HepG2 (cell line): ENCODE results near the gene SPOCD1. TPM values are rescaled to one million over a fixed set of nuclear protein-coding genes. Genes with fewer than 3 reads are reported as not detected.

Experiments
- REST ChIP-seq, 2 experiments: IDR thresholded peaks; 2 replicates each; pipeline ENCODE4 v1.6.1; 2011 to 2012; ENCODE audit warnings: low read length in 2 of 2, borderline replicate concordance in 1 of 2, low read depth in 1 of 2, mild to moderate bottlenecking in 1 of 2, moderate library complexity in 1 of 2
- ZNF724P ChIP-seq: sonication (generic); formaldehyde crosslinking; IDR thresholded peaks from 2 replicates; pipeline ENCODE4 v1.8.0; 2022; ENCODE audit warnings: missing genetic modification reagents, borderline replicate concordance
- polyA plus RNA-seq, 8 experiments: library from polyadenylated mRNA; depleted of rRNA in 3 of 8; stranded (reverse) in 7 of 8; unstranded in 1 of 8; fragments of >200 nt; fragmentation: Illumina TruSeq in 4 of 8; extraction: Trizol in 4 of 8; gene quantifications; 2 replicates each; pipeline versions ENCODE4 v1.2.1 to v1.2.3, GENCODE V29; 2011 to 2016; ENCODE audit warnings: low read depth in 4 of 8, missing spikeins in 1 of 8, mixed read lengths in 1 of 8; ENCODE audit not compliant: insufficient read depth in 1 of 8
- total RNA-seq, 5 experiments: library from RNA; depleted of rRNA; stranded (reverse); fragments of >200 nt; fragmentation: Illumina TruSeq; extraction: Trizol; gene quantifications; 2 replicates each; pipeline ENCODE4 v1.2.3, GENCODE V29; 2016; ENCODE audit warnings: low read depth in 1 of 5
- TF ChIP-seq, protein P1 (sequence below): sonication (generic); formaldehyde crosslinking; IDR thresholded peaks from 2 replicates; pipeline ENCODE4 v1.4.0; 2020; ENCODE audit warnings: missing genetic modification reagents
- TF ChIP-seq, protein P2 (sequence below): sonication (generic); formaldehyde crosslinking; IDR thresholded peaks from 2 replicates; pipeline ENCODE4 v1.9.0; 2022; ENCODE audit warnings: missing genetic modification reagents, mild to moderate bottlenecking, borderline replicate concordance

The SPOCD1 gene
- total and polyA plus RNA-seq, 2 of the 13 experiments (the other 11 are each of a cell fraction or from before 2014, with no cell fraction given) = 0.24 to 0.29 TPM

GRCh38 chr1:31764312-31765040, 51.3 kb downstream of the SPOCD1 start, which contains the start of gene ADGRB2 (continued):
- TF ChIP-seq, protein P1, sequence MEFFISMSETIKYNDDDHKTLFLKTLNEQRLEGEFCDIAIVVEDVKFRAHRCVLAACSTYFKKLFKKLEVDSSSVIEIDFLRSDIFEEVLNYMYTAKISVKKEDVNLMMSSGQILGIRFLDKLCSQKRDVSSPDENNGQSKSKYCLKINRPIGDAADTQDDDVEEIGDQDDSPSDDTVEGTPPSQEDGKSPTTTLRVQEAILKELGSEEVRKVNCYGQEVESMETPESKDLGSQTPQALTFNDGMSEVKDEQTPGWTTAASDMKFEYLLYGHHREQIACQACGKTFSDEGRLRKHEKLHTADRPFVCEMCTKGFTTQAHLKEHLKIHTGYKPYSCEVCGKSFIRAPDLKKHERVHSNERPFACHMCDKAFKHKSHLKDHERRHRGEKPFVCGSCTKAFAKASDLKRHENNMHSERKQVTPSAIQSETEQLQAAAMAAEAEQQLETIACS (CRISPR knock-in tag) = peak; percentile 59
- TF ChIP-seq REST (IDR thresholded peaks at IDR 0.05; ENCODE audit: borderline replicate concordance in 1 of 2, low read depth in 1 of 2, low read length in 2 of 2) = no peak
- TF ChIP-seq ZNF724P (CRISPR knock-in tag) = no peak
- TF ChIP-seq, protein P2, sequence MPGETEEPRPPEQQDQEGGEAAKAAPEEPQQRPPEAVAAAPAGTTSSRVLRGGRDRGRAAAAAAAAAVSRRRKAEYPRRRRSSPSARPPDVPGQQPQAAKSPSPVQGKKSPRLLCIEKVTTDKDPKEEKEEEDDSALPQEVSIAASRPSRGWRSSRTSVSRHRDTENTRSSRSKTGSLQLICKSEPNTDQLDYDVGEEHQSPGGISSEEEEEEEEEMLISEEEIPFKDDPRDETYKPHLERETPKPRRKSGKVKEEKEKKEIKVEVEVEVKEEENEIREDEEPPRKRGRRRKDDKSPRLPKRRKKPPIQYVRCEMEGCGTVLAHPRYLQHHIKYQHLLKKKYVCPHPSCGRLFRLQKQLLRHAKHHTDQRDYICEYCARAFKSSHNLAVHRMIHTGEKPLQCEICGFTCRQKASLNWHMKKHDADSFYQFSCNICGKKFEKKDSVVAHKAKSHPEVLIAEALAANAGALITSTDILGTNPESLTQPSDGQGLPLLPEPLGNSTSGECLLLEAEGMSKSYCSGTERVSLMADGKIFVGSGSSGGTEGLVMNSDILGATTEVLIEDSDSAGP (CRISPR knock-in tag) = peak; percentile 36; the same call in 1 of the 2 replicates
